CD4-positive, alpha-beta T cell treated with Interferon gamma for 1 hour (primary cell): Measurements from ENCODE around the gene SPNS3.

ENCODE experiments used
- DNase-seq: peaks from one replicate; pipeline ENCODE4 v3.0.0-alpha.2; 2020

SPNS3 gene

DNA sequence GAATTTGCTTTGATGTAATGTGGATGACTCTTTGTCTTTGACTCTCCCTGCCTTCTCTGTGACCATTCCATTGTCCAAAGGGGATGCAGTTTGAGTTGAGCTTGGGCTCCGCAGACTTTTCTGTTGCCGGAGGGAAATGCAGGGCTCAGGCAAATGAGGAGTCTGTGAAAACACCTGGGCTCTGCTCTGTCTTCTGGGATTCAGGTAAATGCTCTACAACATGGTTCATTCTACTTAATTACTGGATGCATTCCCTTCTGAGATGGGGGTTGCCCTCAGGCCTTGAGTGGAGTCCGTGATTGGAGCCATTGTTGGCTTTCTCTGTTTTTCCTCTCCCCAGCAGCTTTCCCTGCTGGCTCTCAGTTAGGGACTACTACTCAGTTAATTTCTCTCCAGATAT lies 38.5 kb downstream of the SPNS3 start:
- no peak for DNase-seq

DNA sequence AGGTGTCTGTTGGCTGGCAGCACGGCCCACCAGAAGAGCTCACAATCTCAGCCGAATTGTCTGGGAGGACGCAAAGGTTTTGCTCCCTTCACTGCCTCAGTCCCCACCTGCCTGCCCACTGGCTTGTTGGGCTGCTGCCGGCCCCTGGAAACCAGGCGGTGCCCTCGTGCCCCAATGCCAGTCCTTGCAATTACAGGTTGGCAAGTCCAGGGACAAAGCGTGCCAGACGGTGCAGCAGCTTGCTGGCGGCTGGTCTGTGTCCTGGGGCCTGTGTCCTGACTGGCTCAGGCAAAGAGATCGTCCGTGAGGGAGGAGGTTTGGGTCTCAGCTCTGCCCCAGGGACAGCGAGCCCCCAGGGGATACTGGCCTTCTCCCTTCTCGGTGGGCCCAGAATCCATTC lies 40.4 kb downstream of the SPNS3 start:
- DNase-seq = no peak

DNA sequence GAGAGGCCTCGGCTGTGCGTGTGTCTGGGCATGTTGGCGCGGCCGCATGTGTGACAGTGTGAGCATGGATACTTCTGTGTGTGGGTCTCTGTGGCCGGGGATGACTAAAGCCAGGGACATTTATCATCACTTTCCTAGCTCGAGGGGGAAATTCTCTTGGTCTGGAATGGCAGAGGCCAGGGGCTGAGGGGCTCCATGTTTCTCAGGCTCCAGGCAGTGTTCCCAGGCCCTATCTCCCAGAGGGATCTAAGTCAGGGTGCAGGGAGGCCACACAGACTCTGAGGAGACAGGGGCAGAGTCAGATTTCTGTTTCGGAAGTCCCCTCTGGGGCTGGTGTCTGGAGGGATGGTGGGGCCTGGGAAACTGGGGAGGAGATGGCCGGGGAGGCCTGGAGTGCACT lies 41.3 kb downstream of the SPNS3 start:
- DNase-seq = no peak

DNA sequence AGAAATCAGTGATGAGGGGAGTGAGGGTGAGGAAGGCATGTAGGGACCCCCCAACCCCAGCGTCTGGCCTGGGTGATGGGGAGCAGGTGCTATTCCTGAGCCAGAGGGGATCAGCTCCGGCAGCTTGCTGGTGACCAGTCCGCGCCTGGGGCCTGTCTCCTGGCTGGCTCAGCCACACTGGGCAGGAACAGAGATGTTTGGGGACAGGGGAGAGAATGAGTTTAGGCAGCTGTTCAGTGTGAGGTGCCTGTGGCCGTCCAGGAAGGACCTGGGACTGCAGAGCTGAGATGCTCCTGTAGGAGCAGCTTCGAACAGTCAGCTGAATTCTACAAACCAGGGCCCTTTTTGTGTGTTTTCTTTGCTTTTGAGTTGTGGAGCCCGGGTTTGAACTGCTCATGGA lies 41.7 kb downstream of the SPNS3 start:
- DNase-seq = no peak

DNA sequence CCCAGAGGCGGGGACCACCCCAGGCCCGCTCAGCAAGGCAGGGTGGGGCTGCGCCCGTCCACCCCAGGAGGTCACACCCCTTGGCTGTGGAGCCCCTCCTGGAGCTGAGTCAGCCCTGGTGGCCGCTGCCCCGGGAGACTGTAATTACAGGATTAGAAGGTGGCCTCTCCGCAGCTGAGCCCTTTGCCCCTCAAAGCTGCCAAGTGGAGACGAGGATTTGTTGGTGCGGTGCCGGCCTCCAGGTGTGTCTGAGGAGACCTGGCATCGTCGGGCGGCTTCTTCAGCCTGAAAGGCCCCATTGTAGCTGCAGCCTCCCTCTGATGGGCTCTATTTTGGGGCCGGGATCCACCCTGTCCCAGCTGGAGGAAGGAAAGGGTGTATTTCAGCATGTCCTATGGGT lies 42.3 kb downstream of the SPNS3 start:
- no peak for DNase-seq

DNA sequence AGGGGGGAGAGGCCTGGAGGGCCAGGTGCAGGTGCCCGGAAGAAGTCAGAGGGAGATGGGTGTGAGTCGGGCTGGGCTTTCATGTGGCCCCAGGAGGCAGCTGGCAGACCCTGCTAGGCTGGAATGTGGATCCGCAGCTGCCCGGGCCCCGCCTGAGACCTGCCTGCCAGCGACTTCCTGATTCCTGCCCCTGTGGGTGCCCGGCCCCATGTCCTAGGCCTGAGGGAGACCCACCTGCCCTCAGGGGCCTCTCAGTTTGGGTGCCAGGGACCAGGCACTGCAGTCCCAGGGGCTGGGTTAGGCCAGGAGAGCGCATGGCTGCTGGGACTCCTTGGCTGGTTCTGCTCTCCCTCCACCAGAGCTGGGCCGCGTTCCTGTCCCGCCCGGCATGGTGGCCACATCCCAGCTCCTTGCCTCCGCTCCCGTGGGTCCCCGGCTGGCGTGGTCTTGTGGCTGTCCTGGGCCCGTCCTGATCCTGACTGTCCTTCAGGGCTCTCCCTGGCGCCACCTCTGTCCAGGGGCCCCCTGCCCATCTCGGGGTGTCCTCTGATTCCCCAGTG lies 42.9 kb downstream of the SPNS3 start:
- DNase-seq = no peak

DNA sequence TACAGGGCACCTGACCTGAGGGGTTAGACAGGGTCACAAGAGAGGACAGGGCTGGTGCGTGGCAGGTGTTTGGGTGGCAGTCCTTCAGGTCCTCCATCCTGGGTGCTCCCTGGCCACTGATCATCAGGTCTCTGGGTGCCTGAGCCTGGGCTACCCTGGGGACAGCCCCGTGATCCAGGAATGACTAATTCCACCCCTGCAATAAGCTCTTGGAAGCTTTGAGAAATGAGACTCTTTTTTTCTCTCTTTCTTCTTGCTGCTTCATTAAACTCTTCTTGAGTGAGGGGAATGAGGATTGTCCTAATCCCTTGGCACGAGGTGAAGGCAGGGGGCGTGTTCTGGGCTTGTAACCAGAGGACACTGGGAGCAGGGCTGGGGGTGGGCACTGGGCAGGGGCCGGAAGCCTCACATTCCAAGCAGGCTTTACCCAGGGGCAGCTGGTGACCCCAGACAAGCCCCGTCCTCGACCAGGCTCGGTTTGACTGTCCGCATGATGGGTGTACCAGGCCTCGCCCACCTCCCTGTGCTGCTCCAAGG lies 43.6 kb downstream of the SPNS3 start:
- no peak for DNase-seq

DNA sequence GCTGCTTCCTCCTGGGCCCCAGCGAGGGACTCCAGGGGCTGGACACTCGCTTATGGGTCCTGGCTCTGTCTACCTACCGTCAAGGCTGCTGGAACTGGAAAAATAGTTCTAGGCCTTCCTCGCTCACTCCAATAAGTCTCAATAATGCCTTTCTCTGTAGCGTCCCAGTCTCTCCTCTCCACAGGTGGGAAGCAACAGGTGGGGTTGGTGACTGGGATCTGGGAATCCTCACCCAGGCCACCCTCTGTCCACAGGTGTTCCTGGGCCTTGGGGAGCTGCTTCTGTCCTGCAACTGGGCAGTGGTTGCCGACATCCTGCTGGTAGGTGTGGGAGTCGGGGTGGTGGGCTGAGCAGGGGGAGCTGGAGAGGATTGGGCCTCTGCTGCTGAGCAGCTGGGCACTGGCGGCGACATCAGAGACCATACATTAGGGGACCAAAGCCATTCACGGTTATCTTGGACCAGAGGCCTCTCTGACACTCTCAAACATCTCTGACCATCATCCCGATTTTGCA lies 44.6 kb downstream of the SPNS3 start:
- DNase-seq = no peak

DNA sequence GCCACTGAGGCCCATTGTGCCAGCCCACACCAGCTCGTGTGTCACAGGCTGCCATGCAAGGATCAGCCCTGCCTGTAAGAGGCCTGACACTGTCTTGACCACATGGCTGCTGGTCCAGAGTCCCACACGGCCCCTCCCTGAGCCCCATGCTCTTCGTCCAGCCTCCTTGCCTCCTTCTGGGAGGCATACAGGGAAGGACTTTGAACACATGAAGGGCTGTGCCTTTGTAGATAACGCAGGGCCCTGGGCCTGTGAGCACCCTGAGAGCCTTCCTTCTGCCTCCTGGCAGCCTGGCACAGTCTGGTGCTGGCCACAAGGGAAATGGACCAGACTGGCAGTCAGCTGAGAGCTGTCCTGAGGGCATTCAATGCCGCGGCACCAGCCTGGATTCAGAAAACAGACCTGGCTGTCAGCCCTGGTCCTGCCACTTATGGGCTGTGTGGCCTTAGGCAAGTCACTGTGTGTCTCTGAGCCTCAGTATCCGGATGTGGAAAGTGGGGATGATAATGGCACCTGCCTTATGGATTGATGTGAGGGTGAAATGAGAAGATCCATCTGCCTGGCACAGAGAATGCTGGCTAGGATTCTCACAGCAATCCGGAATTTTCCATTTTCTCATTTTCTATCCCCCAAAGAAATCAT lies 45.7 kb downstream of the SPNS3 start:
- no peak for DNase-seq

DNA sequence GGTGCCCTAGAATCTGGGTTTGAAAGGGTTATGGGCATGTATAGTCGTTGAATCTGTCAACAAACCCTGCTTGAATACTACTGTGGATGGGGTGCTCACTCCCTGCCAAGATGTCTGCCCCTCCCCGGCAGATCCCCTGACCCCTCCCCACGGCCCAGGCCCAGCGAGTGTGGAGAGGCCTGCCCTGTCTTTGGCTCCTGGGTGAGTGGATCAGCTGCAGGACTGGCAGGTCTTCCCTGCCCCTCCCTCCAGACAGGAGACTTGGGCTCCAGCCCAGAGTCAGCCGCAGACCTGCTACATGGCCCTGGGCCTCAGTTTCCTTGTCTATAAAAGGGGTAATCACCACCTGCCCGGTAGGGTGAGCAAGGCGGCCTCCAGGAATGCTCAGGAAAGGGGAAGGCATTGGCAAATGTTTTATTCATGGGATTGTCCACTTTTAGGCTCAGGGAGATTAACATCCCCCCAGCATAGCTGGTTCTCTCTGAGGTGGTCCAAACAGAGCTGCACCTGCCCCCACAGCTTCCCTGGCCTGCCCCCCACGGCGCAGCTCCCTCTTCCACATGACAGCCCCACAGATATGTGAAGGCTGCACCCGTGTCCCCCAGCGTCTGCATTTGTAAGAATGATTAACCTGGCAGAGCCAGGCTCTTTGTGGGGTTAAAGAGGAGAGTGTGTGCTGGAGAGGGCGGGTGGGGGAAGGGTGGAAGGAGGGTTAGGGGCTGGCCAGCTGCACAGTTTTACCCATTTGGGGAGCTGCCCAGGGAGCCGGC lies 46.4 kb downstream of the SPNS3 start:
- DNase-seq = no peak

DNA sequence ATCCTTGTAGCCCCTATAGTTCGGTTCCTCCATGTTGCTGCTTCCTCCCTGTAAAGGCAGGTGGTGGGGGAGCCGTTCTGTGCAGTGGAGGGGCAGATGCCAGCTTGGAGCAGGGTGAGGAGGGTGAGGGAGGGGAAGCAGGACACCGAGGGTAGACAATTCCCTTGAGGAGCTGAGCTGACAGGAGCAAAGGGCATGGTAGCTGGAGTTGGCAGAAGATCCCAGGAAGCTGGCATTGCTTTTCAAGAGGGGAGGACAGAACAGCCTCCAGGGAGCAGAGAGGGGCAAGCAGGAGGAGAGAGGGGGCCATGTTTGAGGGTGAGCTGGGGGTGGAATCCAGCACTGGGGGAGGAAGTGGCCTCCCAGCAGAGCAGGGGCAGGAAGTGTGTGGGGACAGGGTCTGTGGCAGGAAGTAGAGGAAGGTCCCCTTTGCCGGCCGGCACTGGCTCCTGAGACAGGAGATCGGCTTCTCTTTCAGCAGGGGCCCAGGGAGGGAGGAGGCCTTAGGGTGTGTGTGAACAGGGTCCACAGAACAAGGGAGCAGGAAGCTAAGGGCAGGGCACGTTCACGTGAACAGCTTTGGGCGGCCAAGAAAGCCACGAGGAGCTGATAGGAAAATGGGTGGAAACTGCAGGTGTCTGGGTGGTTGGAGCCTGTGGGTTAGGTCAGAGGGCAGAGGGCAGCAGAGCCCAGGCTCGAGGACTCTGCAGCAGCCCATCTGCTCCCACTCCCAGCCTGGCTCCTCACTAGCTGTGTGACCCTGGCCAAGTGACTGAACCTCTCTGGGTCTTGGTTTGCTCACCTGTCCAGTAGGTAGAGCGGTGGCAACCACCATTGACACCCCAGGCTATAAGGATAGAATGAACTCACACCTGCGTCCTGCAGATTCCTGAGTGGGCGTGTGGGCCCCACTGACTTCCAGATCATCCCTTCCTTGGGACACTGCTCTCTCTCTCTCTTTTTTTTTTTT lies 47.5 kb downstream of the SPNS3 start:
- peak; percentile 19 for DNase-seq

DNA sequence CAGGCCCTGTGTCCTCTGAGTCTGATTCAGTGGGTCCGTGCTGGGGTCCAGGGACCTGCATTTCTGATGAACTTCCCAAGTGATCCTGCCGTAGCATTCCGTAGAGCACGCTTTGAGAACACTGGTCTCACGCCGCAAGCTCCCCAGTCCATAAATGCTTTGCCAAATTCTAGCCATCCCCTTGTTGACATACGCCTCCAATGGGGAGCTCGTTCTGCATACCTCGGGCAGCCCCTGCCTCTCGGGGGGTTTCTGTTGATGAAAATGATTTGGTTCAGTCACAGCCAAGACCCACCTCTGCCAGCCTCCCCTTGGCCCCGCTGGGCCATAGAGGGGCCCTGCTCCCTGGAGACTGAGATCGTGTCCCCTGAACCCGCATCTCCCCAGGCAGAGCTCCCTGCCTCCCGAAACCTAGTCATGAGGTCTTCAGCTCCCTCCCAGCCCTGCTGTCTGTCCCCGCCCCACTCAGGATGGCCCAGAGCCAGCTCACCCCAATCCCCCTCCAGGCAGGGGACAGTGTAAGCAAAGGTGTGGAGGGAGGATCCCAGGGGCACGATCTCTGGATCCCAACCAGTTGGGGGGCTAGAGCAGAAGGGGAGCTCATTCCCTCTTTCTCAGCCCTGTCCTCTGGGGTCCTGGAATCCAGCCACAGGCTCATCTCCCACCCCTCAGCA lies 48.7 kb downstream of the SPNS3 start:
- no peak for DNase-seq

DNA sequence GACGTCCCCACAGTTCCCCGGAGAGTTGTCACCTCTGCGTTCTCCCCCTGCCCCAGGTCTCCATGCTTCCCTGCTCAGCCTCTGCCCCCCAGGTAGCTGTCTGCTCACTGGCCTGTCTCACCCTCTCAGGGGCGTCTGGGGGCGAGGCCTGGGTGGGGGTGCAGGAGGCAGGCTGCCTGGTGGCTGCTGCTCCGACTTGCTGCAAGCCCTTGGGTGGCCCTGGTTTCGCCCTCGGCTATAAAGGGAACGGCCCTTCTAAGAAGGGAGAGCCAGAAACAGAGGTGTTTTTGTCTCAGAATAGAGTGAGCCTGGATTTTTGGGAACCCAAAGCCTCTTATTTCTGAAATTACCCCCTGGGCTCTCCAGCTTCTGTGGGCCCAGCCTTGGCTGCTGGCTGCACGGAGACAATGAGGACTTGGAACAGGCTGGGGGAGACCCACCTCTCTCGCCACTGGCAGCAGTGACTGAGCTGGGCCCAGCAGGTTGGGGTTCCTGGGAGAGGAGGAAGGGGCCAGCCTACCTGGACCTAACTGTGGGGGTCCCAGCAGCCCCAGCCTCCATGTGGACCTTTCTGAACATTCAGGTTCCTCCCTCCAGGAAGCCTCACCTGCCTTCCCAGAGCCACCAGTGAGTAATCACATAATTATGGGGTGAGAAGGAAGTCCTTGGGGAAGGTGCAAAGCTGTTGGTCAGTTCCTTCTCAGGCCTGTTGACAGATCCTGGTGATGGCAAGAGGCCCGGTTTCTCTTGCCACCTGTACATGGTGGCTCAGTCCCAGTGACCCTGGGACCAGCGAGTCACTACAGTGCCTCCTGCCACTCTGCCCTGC lies 49.5 kb downstream of the SPNS3 start:
- no peak for DNase-seq

DNA sequence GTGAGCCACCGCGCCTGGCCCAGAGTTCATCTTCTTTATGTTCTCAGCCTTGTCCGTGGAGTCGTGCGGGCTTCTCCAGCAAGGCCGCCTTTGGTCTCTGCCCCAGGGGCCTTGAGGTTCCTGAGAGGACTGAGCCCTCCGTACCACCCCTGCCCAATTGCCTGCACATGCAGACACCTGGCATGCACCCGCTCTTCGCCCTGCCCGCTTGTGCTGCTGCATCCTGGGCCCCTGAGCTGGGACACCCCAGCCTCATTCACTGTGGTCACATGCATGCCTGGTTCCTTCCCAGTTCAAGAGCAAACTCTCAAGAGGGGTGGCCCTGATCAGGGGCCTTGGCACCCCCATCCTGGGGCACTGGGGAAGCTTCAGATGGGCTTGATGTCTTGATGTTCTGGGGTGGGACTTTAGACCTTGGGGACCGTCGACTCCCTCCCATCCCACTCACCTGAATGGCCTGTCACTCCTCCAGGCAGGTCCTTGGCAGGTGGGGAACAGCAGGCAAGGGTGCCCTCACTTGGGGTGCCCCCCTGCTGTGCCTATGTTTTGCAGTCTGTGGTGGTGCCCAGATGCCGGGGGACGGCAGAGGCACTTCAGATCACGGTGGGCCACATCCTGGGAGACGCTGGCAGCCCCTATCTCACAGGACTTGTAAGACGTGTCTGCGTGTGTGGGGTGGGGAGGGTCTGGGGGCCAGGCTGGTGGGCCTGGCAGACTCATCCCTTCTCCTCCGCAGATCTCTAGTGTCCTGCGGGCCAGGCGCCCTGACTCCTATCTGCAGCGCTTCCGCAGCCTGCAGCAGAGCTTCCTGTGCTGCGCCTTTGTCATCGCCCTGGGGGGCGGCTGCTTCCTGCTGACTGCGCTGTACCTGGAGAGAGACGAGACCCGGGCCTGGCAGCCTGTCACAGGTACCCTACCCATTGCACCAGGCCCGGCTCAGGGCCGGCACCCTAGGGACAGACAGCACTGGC lies 52.2 kb downstream of the SPNS3 start:
- DNase-seq = peak; percentile 38

DNA sequence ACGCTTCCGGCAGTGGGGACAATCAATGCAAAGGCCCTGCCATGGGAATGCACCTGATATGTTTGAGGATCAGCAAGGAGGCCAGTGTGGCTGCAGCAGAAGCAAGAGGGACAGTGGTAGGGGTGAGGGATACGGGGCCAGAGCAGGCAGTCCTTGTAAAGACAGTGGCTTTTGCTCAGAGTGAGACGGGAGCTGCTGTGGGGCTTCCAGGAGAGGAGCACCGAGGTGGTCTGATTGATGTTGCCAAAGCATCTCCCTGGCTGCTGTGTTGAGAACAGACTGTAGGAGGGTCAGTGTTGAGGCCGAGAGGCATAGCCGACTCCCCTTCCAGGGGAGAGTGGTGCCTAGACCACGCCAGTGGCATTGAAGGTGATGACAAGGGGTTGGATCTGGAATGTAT lies 53.6 kb downstream of the SPNS3 start:
- no peak for DNase-seq

DNA sequence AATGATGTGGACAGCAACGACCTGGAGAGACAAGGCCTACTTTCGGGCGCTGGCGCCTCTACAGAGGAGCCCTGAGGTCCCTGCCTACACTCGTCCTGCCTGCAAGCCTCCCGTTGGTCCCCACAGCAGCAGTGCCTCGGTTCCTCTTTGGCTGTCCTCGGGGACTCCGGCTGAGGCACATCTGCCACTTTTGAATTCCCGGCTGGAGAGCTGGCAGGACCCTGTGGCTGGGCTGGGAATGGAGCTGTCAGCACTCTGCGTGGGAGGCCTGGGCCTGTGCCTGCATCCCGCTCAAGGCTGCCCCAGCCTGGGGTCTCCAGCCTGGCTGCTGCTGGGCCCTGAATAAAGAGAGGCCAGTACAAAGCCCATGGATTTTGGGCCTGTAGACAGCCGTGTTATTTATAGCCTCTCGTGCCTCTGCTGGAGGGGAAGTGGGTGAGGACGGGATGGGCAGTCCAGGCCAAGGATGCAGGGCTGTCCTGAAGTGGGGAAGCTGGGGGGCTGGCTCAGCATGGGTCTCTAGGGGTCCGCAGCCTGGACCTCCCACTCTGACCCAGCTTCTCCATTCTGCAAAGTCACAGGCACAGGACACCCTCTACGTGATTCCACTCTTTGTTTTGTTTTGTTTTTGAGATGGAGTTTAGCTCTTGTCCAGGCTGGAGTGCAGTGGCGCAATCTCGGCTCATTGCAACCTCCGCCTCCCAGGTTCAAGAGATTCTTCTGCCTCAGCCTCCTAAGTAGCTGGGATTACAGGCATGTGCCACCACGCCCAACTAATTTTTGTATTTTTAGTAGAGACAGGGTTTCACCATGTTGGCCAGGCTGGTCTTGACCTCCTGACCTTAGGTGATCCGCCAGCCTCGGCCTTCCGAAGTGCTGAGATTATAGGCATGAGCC lies 54.3 kb downstream of the SPNS3 start:
- no peak for DNase-seq

DNA sequence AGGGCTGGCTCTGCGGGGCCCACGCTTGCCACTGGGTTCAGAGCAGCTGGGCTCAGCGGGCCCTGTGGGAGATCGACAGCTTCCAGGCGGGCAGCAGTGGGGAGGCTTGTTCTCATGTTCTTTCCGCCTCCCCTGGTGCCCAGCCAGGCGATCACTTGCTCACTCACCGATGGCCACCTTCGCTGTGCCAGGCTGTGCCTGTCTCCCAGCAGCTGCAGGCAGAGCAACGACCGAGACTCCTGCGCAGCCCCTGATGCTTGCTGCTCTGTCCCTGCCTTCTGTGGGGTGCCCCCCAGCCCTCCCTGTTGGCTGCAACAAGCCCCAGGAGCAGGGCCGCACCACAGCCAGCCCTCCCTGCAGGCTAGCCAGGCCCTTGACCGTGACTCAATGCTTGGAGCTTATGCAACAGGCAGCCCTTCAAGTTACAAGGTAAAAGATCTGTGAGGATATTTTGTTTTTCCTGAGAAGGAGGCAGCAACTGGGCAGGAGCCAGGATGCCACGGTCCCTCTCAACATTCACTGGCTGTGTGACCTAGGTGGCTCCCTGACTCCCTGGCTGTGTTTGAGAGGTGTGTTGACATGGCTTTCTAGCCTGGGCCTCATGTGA lies 55.4 kb downstream of the SPNS3 start:
- DNase-seq = no peak

DNA sequence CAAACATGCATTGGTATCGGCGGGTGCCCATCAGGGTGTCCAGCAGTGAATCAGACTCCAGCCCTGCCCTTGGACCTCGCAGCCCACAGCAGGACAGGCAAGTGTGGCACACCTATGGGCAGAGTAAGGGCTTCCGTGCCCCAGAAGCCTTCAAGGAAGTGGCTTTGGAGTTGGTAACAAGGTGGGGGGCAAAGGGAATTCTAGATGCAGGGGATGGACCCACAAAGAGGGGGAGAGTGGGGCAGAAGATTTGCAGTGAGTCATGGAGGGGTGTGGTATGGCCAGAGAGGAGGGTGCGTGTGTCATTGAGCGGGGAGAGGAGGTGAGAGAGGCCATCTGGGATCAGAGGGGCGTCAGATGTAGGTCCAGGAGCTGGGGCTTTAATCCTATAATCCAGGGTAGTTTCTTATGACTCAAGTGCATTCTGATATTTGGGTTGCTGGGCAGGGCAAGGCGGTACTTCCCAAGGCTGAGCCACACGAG lies 56.4 kb downstream of the SPNS3 start:
- no peak for DNase-seq
